DND-41 (cell line): ENCODE data around the gene GCNT3.

Experiments used
- ATAC-seq: fragments of 200-7000 bp; cut with Tn5 transposase; 3 replicates; pipeline ENCODE4 v1.9.1; 2021; ENCODE audit warnings: low read depth; ENCODE audit not compliant: insufficient read depth
- DNase-seq: peaks from one replicate; pipeline ENCODE4 v3.0.0-alpha.2; 2020
- H2AFZ ChIP-seq: 2 replicates; pipeline ENCODE4 v1.6.0; 2012; ENCODE audit warnings: low read depth, low read length
- H3K27ac ChIP-seq: 2 replicates; pipeline ENCODE4 v1.5.1; 2012; ENCODE audit warnings: low read length, inconsistent platforms
- H3K27me3 ChIP-seq: fragments of 200-600 bp; sonication (generic); 2 replicates; pipeline ENCODE4 v1.6.0; 2012; ENCODE audit warnings: low read length, mild to moderate bottlenecking, inconsistent platforms; ENCODE audit not compliant: insufficient read depth, poor library complexity
- H3K36me3 ChIP-seq: 2 replicates; pipeline ENCODE4 v1.5.1; 2012; ENCODE audit warnings: low read length, inconsistent platforms; ENCODE audit not compliant: insufficient read depth
- H3K4me1 ChIP-seq: 2 replicates; pipeline ENCODE4 v1.5.1; 2012; ENCODE audit warnings: mild to moderate bottlenecking, low read length; ENCODE audit not compliant: insufficient read depth
- H3K4me2 ChIP-seq: 2 replicates; pipeline ENCODE4 v1.6.0; 2012; ENCODE audit warnings: mild to moderate bottlenecking, moderate library complexity, low read length, inconsistent platforms; ENCODE audit not compliant: insufficient read depth
- H3K4me3 ChIP-seq, 2 experiments: fragments of 200-600 bp in 1 of 2; shearing (Covaris generic) in 1 of 2; 2 replicates each; pipeline ENCODE4 v1.5.1; 2012 to 2016; ENCODE audit warnings: inconsistent platforms in 2 of 2, low read length in 2 of 2, mild to moderate bottlenecking in 2 of 2, low read depth in 1 of 2, moderate library complexity in 1 of 2
- H3K79me2 ChIP-seq: 2 replicates; pipeline ENCODE4 v1.6.0; 2012; ENCODE audit warnings: low read length, inconsistent platforms; ENCODE audit not compliant: insufficient read depth
- H3K9ac ChIP-seq: 2 replicates; pipeline ENCODE4 v1.6.0; 2012; ENCODE audit warnings: low read depth, mild to moderate bottlenecking, inconsistent platforms, low read length, moderate library complexity
- H3K9me3 ChIP-seq: 2 replicates; pipeline ENCODE4 v1.5.1; 2012; ENCODE audit warnings: low read length, moderate library complexity, mild to moderate bottlenecking, inconsistent platforms; ENCODE audit not compliant: insufficient read depth, severe bottlenecking
- H4K20me1 ChIP-seq: 2 replicates; pipeline ENCODE4 v1.6.0; 2012; ENCODE audit warnings: low read length; ENCODE audit not compliant: insufficient read depth
- CTCF ChIP-seq: IDR thresholded peaks from 2 replicates; pipeline ENCODE4 v1.5.1; 2012; ENCODE audit warnings: borderline replicate concordance, low read length, moderate library complexity, mild to moderate bottlenecking; ENCODE audit not compliant: poor library complexity, severe bottlenecking; ENCODE audit errors: extremely low read depth
- EZH2 ChIP-seq: IDR thresholded peaks from 3 replicates; pipeline ENCODE4 v1.6.1; 2012; ENCODE audit warnings: borderline replicate concordance, low read depth, mild to moderate bottlenecking, moderate library complexity, low read length, inconsistent platforms; ENCODE audit not compliant: severe bottlenecking

Gene GCNT3

GRCh38 chr15:59614153-59614552 is 2.6 kb downstream of the GCNT3 start:
- H3K4me1 ChIP-seq = no peaks in the 10 kb centered on the region
- H2AFZ ChIP-seq = no peak overlapping the region
- H3K9ac ChIP-seq = no peak overlapping the region
- H3K36me3 ChIP-seq = no peaks in the 10 kb centered on the region
- no peak overlapping the region for H3K4me3 ChIP-seq
- no peak for ATAC-seq
- H3K27ac ChIP-seq = no peak overlapping the region
- H3K4me2 ChIP-seq = no peak overlapping the region
- no peaks in the 10 kb centered on the region for H3K27me3 ChIP-seq
- no peaks in the 10 kb centered on the region for H4K20me1 ChIP-seq
- TF ChIP-seq CTCF (no peak), EZH2 (no peak)
- H3K79me2 ChIP-seq = no peaks in the 10 kb centered on the region
- no peak for DNase-seq
- no peaks in the 10 kb centered on the region for H3K9me3 ChIP-seq

- Histone ChIP-seq H3K9me3 (no peaks in the 10 kb centered on the region), H3K4me3 (no peak overlapping the region), H3K4me1 (no peaks in the 10 kb centered on the region), H3K27ac (no peak overlapping the region), H3K79me2 (no peaks in the 10 kb centered on the region), H3K4me2 (no peak overlapping the region), H3K9ac (no peak overlapping the region), H3K27me3 (no peaks in the 10 kb centered on the region), H3K36me3 (no peaks in the 10 kb centered on the region), H2AFZ (no peak overlapping the region), H4K20me1 (no peaks in the 10 kb centered on the region)
- DNase-seq (no peak), ATAC-seq (no peak)
- TF ChIP-seq CTCF = no peak
- TF ChIP-seq EZH2 = no peak
These were observed 4.1 kb downstream of the GCNT3 start for GRCh38 chr15:59615661-59616060.

GRCh38 chr15:59616379-59616778 is 4.8 kb downstream of the GCNT3 start:
- no peak overlapping the region for H2AFZ ChIP-seq
- TF ChIP-seq CTCF = no peak
- TF ChIP-seq EZH2 = no peak
- H3K79me2 ChIP-seq = no peaks in the 10 kb centered on the region

GRCh38 chr15:59618406-59618805 is 6.8 kb downstream of the GCNT3 start:
- no peak for ATAC-seq
- Histone ChIP-seq H3K27me3 (no peaks in the 10 kb centered on the region), H3K4me2 (no peak overlapping the region), H3K27ac (no peak overlapping the region), H2AFZ (no peak overlapping the region), H3K4me1 (no peaks in the 10 kb centered on the region), H3K4me3 (no peak overlapping the region), H4K20me1 (no peaks in the 10 kb centered on the region), H3K36me3 (no peaks in the 10 kb centered on the region), H3K9me3 (no peaks in the 10 kb centered on the region), H3K79me2 (no peaks in the 10 kb centered on the region), H3K9ac (no peak overlapping the region)
- no peak for TF ChIP-seq EZH2
- no peak for TF ChIP-seq CTCF
- DNase-seq = no peak

More at GRCh38 chr15:59616379-59616778, 4.8 kb downstream of the GCNT3 start:
- Histone ChIP-seq H3K4me3 (no peak overlapping the region), H3K9ac (no peak overlapping the region), H3K27ac (no peak overlapping the region), H3K4me2 (no peak overlapping the region), H4K20me1 (no peaks in the 10 kb centered on the region), H3K36me3 (no peaks in the 10 kb centered on the region), H3K4me1 (no peaks in the 10 kb centered on the region), H3K9me3 (no peaks in the 10 kb centered on the region), H3K27me3 (no peaks in the 10 kb centered on the region)
- DNase-seq (no peak), ATAC-seq (no peak)
